ENCODE measurements around the gene TMEM163. TPM values are rescaled to one million over a fixed set of nuclear protein-coding genes. Genes with fewer than 3 reads are reported as not detected.
A peak's percentile ranks its signal among the peaks of the same experiment; 100 is the strongest.
"Not testable (repeated sequence)": the region's sequence is repeated elsewhere in the genome, so short reads cannot be mapped to it uniquely, and the experiment has no call there.

Gene TMEM163
- total RNA-seq, 2 experiments from 2014 or later: not detected

DNA sequence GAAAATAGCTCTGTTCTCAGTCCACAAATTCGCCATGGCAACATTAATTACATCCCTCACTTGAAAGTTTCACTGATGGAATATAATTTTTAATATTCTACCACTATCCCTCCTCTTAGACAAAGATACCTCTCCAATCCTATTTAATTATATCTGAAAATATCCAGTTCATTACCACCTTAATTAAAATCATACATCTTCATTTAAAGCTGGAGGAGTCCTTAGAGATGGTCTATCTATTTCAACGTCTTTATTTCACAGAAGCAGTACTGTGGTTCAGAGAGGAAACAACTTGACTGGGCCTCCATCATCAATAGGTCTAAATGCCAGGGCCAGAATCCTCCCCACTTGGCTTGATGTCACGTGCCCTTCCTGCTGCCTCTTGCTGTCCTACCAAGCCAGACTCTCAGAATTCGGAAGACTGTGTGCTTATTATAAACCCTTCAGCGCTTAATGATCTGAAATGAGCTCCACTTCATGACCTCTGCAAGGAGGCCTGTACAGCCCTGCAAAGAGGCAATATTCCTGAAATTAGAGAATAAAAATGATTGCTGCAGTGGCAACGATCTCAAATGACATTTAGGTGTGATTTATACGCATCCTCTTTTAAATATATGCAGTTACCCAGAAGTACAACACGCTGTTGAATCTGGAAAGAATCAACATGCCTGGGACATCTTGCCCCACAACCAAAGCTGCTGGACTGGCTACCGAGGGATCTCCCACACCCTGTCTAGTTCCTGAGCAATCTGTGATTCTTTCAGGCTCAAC is 146.3 kb downstream of the TMEM163 start:
- POLR2A ChIA-PET: interaction anchor here (0.7 kb wide), 1 partner anchor 345 kb away, joined by 3 read pairs; no protein-coding TSS in a partner anchor
- H3K4me3 Mint-ChIP-seq: no peak overlapping the region
- TF ChIP-seq, protein P1, sequence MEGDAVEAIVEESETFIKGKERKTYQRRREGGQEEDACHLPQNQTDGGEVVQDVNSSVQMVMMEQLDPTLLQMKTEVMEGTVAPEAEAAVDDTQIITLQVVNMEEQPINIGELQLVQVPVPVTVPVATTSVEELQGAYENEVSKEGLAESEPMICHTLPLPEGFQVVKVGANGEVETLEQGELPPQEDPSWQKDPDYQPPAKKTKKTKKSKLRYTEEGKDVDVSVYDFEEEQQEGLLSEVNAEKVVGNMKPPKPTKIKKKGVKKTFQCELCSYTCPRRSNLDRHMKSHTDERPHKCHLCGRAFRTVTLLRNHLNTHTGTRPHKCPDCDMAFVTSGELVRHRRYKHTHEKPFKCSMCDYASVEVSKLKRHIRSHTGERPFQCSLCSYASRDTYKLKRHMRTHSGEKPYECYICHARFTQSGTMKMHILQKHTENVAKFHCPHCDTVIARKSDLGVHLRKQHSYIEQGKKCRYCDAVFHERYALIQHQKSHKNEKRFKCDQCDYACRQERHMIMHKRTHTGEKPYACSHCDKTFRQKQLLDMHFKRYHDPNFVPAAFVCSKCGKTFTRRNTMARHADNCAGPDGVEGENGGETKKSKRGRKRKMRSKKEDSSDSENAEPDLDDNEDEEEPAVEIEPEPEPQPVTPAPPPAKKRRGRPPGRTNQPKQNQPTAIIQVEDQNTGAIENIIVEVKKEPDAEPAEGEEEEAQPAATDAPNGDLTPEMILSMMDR (IDR thresholded peaks at IDR 0.05): no peak
- CTCF ChIA-PET: no interaction called here
- H3K27ac Mint-ChIP-seq: no peak overlapping the region
- no peaks in the 10 kb centered on the region for H3K36me3 Mint-ChIP-seq (ENCODE audit: low read depth)
- no peaks in the 10 kb centered on the region for H3K4me1 Mint-ChIP-seq (ENCODE audit: low read depth)
- no peaks in the 10 kb centered on the region for H3K9me3 Mint-ChIP-seq
- peaks cover 2% of the 10 kb centered on the region for H3K27me3 Mint-ChIP-seq
- ATAC-seq (no peak), DNase-seq (no peak)
- intact Hi-C loops (cut with micrococcal nuclease): no loop called here

DNA sequence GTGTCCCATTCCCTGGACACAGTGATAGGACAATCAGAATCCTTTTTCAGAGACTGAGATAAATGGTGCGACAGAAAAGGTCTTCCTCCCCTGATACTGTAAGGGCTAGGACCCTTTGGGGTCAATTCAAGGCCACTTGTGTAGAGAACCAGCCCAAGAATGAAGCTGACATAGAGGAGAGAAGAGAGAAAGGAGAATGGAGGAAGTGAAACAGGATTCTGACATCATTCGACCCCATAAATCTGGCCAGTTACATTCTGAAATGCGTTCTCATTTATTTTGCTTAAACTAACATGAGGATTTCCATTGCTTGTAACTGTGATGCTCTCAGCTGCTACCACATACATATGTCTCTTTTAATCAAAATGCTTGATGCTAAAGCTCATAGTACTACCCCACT is 148.1 kb downstream of the TMEM163 start:
- H3K4me3 Mint-ChIP-seq: no peak overlapping the region
- no peaks in the 10 kb centered on the region for H3K4me1 Mint-ChIP-seq (ENCODE audit: low read depth)
- no peak overlapping the region for H3K27ac Mint-ChIP-seq
- H3K27me3 Mint-ChIP-seq: peaks cover 2% of the 10 kb centered on the region
- DNase-seq: no peak
- no peaks in the 10 kb centered on the region for H3K9me3 Mint-ChIP-seq
- no peaks in the 10 kb centered on the region for H3K36me3 Mint-ChIP-seq (ENCODE audit: low read depth)
- ChIA-PET POLR2A (no interaction called here), CTCF (no interaction called here)
- no peak for ATAC-seq
- TF ChIP-seq, protein P1 (IDR thresholded peaks at IDR 0.05): no peak
- intact Hi-C loops (cut with micrococcal nuclease): no loop called here

- Mint-ChIP-seq H3K4me3 (no peak overlapping the region), H3K36me3 (ENCODE audit: low read depth) (no peaks in the 10 kb centered on the region), H3K4me1 (ENCODE audit: low read depth) (no peaks in the 10 kb centered on the region), H3K9me3 (no peaks in the 10 kb centered on the region), H3K27ac (no peak overlapping the region), H3K27me3 (peaks cover 4% of the 10 kb centered on the region)
- DNase-seq (no peak), ATAC-seq (no peak)
- intact Hi-C loops (cut with micrococcal nuclease): no loop called here
- CTCF ChIA-PET: no interaction called here
- TF ChIP-seq, protein P1 (IDR thresholded peaks at IDR 0.05): peak; percentile 64
- POLR2A ChIA-PET: no interaction called here
Observed at GRCh38 chr2:134568413-134568812, 150.4 kb downstream of the TMEM163 start.

- Mint-ChIP-seq H3K4me3 (no peak overlapping the region), H3K36me3 (ENCODE audit: low read depth) (no peaks in the 10 kb centered on the region), H3K9me3 (no peaks in the 10 kb centered on the region), H3K27ac (no peak overlapping the region), H3K27me3 (peaks cover 6% of the 10 kb centered on the region), H3K4me1 (ENCODE audit: low read depth) (no peaks in the 10 kb centered on the region)
- TF ChIP-seq, protein P1 (IDR thresholded peaks at IDR 0.05): no peak
- ChIA-PET POLR2A (no interaction called here), CTCF (no interaction called here)
- no peak for ATAC-seq
- intact Hi-C loops (cut with micrococcal nuclease): no loop called here
- no peak for DNase-seq
Observed at GRCh38 chr2:134567666-134568065, 151.1 kb downstream of the TMEM163 start.

- POLR2A ChIA-PET; H3K4me1 Mint-ChIP-seq (ENCODE audit: low read depth); intact Hi-C loops (cut with micrococcal nuclease); H3K4me3 Mint-ChIP-seq; H3K9me3 Mint-ChIP-seq; H3K27me3 Mint-ChIP-seq; H3K36me3 Mint-ChIP-seq (ENCODE audit: low read depth); H3K27ac Mint-ChIP-seq; ATAC-seq; DNase-seq; CTCF ChIA-PET: not testable (repeated sequence)
Observed at GRCh38 chr2:134564955-134565354, 153.8 kb downstream of the TMEM163 start.
